SIG-M5 treated with dmso at 0.1 percent for 504 hours (cell line): ENCODE results near the gene YES1.
"Not testable (repeated sequence)": the region's sequence is repeated elsewhere in the genome, so short reads cannot be mapped to it uniquely, and the experiment has no call there.

ENCODE experiments used
- DNase-seq: peaks from one replicate; lab custom pipeline; 2025; ENCODE audit not compliant: unreplicated experiment; lab: John Stamatoyannopoulos, UW

YES1 gene

DNA sequence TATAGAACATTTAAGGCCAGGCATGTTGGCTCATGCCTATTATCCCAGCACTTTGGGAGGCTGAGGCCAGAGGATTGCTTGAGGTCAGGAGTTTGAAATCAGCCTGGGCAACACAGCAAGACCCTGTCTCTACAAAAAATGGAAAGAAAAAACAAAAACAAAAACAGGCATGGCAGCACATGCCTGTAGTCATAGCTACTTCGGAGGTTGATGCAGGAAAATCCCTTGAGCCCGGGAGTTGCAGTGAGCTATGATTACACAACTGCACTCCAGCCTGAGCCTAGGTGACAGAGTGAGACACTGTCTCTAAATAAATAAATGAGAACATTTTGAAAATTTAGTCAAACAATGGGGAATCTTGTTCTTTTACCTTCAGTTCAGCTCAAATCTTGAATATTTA is 12.1 kb upstream of the YES1 start:
- DNase-seq: no peak

DNA sequence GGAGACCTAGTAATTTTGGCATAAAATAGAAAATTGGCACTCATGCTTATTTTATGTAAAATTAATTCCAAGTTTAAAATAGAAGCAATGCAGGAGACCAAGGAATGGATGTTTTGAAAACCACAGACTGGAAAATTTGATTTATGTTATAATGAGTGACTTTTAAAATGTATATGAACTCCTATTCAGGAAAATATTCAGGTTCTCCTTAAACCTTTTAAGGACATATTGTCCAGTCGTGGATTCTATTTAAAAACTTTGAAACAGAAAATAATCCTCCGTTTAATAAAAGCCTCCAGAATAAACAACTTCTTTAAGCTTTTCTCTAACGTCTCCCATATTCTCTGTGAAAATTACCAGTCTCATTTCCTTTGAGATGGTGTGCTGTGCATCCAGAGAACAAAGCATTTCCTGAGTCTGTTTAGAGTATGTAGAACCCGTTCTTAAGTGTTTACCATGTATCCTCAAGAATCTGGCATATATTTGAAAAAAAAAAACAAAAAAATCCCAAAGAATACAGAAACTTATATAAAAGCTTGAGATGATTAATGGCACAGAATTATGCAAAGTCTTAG is 8.6 kb upstream of the YES1 start:
- no peak for DNase-seq

DNA sequence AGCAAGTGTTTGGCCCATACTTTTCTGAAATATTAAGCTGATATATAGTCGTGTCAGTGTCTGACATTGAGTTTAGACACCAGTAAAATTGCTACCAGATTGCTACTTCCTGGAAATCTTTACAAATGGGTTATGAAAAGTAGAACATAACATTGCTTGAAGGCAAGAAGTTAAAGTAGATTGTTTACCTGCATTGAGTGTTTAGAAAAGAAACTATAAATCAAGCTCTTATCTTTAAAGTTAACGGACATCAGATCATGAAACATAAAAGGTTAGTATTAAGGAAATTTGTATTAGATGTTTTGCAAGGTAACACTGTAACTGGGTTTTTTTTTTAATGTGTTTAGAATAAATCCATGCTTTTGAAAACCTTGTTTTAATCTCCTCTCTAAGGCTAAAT is 4.8 kb upstream of the YES1 start:
- DNase-seq: no peak

DNA sequence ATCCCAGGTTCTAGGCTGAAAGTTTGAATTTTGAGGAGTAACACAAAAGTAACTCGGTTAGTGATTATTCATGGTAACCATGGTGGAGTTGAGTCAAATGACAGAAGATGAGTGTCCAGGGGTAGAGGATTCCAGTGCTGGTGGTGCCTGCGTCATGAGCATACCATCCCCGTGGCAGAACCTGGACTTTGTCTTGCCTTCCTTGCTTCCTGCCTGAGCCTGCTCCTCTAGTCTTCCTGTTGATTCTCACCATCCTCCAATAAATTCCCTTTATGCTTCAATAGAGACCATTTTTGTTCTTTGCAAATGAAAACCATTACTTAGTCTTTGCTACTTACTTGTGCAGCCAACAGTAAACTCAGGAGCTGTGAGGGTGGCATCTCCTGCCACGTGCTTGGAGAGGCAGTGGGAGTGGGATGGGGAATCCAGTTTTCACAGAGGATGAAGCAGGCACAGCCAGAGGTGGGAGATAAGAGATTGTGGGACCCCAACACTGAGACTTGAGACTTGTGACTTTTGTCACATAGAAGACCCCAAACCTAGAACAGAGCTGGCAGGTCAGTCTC is 4.1 kb upstream of the YES1 start:
- no peak for DNase-seq

DNA sequence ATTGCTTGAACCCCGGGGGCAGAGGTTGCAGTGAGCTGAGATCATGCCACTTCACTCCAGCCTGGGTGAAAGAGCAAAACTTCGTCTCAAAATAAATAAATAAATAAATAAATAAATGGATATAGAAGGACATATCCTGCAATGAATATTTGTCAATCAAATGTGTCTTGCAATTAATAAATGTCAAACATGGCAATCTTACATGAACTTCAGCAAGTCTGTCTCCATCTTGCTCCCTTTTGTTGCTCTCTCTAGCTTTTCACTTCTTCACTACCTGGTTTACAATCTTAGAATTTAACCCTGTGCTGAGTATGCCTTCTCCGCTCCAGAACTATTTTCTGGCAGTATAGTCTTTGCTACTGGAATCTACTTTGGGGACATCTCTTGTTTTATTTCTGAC is 3.3 kb upstream of the YES1 start:
- no peak for DNase-seq

DNA sequence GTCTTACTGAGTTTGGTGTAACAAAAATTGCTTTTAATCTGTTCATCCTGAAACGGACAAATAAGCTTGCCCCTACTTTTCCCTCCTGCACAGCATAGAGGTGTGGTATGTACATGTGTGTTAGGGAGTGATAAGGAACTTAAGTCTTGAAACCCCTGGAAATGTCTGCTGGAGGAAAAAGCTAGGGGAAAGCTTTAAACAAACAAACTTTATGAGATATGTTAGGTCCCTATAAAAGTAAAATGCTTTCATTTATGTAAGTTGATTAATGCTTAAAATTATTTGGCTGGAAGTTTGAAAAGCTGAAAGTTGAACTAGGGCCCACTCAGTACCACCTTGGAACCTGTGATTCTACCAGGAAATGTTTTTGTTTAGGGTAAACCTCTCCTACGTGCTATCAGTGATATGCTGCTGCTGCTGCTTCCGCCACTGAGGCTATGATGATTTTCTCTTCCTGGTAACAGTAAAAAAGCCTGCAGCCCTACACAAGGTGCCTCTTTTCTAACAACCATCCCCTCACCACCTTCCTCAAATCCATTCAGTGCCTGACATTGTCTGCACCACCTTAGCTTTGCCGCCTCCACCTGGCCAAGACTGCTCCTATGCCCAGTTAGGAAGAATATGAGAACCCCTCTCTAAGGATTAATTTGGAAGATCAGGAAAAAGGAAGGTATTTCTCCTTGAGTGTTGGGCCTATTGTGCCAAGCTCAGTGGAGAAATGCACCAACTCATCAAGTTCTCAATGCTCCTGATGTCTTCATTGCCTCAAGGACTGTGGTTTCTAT is 2.5 kb upstream of the YES1 start:
- DNase-seq: no peak

DNA sequence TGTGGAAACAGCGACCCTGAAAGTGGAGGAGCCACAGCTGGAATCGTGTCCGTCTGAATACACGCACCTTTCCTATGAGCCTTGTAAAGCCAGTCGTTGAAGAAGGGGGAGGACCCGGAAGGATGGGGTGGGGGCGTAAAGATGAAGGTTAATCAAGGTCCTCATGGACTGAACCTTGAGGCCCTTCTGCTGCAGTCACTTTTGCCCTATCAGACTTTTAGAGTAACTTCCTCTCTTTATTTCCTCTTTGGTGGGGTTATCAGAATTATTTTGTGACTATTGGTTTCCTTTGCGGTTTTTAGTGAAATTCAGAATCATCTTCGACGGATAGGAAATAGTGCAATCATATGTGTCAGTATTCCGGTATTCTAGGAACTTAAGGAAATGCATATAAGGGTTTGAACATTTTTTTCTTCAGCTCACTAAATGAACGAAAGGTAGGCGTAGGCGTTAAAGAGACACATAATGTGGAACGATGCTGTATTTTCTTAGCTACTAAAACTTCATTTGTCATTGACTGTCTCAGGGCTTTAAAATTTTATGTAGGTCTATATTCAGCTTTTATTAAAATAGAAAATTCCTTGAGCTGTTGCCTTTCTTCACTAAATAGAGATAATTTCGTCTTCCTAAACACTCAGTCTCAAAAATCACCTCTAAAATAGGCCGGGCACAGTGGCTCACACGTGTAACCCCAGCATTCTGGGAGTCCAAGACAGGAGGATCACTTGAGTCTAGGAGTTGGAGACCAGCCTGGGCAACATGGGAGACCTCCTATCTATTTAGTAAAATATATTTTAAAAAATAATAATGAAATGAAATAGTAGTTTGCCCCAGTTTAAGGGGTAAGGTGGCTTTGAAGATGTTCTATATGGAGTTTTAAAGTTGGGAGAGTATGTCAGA is 1.4 kb upstream of the YES1 start:
- DNase-seq: peak; percentile 94

DNA sequence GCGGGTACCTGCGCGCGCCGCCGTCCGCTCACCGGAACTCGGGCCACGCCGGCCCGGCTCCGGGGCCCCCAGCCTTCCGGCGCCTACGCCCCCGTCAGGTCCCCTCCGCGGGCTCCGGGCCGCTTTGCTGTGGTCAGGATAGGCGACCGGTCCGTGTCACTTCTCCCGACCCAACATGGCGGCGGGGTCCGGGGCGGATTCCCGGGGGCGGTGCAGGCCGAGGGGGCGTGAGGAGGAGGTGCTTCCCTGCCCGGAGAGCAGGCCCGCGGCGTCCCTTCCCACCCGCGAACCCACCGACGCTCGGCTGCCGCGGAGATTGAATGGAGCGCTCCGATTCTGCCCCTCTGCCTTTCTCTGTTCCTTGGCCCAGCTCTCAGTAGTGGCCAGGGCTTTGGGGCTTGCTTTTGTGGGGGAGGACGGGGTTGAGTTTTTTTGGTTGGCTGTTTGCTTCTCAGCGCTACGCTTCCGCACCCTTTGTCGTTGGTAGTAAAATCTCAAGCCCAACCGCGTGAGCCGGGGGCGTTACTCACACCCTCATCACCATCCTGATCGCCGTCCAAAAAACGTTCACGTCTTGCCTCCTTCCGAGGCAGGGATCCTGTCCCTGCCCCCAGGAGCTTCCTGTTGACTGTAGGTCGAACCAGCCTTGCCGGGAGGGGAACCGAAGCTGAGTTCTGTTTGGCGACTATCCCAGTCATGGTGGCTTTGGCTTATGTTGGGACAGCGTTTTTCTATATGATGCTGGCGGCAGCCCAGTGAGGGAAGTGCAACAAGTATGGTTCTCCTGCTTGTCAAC is 532 bp upstream of the YES1 start:
- peak; percentile 84 for DNase-seq

DNA sequence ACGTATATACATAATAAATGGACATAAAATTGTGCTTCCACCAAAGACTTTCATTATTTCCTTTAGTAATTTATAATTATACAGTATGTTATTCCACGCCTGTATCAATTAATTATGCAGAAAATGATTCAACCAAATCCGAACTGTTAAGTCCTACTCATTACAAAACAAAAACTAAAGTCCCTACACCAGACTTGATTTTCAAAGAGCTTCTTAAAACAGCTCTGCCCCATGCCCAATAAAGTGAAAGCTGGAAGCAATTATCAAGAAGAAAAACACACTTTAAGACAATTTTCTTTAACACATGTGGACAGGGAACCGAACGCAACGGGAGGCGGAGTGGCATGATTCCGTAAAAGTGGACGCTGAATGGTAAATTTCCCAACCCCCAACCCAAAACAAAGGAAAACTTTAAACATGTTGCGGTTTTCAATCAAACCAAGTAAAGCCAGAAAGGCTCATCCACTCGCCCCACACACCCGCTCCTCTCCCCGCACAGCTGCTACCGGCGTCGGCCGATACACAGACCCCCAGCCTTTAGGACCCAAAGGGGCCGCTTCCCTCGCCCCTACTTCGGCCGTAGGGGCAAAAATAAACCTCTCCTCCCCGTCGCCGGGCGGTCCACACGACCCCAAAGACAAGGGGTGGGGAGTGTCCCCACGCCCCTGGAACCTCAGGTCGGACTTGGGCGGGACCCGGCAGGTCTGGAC is 705 bp downstream of the YES1 start:
- no peak for DNase-seq

DNA sequence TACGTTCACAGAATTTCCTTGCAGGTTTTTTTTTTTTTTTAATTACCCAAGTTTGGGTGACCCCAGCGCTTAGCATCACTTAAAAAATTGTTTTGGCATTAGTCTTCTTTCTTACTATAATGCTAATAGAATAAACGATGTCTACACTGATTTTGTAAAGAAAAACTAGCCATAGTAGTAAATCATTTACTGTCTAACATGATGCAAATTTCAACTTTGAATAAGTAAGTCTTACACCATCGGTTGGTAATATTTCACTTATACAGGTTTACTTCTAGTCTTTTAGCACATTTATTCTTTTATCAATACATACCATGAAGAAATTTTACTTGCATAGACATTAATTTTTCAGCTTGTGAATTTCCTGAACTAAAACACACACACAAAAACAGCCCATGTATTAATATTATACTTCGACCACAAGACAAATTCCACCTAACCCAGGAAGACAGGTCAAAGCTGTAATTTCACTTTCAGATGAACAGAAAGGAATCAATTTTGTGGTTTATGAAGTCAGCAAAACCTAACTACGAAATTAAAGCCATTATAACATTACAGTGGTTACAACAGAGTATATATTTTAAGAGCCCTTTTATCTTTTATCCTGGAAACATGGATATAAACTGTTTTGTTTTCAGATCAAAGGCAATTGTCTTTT is 1.9 kb downstream of the YES1 start:
- DNase-seq: no peak

DNA sequence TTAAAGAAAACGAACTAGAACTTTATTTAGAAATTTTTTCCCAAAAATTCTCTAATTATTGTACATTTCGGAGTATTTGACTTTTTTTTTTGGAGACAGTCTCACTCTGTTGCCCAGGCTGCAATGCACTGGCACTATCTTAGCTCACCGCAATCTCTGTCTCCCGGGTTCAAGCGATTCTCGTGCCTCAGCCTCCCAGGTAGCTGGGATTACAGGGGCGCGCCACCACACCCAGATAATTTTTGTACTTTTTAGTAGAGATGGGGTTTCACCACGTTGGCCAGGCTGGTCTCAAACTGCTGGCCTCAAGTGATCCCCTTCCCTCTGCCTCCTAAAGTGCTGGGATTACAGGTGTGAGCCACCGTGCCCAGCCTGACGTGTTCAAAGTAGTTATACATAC is 2.8 kb downstream of the YES1 start:
- DNase-seq: not testable (repeated sequence)

DNA sequence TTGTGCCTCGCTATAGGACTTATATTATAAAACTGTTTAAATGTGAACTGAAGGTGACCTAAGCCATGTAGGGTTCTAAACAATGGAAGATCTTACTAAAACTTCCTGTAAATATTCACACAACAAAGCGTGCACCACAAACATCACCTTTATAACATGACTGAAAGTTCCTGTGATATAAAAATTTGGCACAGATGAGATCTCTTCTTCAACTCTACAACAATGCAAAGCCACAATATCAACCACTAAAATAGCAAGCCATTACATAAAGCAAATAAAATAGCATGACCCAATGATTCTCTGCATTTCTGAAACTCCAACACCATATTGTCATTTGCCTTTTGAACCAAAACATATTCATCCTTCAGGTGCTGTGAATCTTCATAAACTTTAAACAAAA is 3.5 kb downstream of the YES1 start:
- DNase-seq: no peak

DNA sequence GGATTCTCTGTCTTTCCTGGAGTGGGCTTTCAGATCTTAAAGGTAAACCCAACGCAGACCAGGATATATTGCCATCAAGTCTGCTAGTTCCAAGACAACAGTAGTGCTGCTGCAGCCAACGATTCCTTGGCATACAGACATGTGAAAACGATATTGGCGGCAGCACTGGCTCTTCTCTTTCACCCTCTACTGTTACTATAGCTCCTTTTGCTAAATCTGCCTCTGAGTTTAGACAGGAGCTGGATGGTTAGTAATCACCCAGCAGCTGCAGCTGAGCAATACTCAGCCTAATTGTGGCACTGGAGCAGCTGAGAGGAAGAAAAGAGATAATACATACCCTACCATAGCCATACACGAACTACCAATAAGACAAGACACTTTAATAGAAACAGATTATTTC is 4.0 kb downstream of the YES1 start:
- DNase-seq: no peak

DNA sequence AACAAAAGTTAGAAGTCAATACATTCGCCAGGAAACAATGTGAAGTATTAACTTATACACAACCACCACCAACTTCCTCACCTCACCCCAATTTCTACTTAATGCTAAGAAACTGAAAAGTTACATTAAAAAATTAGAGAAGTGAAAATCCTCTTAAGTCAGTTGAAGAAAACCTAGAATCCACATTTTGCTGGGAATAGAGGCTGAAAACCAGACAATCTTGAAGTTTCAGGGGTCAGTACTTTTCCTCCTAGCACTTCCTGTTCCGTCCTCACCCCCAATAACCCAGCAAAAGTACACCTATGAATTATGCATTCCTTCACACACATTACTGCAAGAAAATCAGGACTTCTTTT is 6.3 kb downstream of the YES1 start:
- DNase-seq: no peak

DNA sequence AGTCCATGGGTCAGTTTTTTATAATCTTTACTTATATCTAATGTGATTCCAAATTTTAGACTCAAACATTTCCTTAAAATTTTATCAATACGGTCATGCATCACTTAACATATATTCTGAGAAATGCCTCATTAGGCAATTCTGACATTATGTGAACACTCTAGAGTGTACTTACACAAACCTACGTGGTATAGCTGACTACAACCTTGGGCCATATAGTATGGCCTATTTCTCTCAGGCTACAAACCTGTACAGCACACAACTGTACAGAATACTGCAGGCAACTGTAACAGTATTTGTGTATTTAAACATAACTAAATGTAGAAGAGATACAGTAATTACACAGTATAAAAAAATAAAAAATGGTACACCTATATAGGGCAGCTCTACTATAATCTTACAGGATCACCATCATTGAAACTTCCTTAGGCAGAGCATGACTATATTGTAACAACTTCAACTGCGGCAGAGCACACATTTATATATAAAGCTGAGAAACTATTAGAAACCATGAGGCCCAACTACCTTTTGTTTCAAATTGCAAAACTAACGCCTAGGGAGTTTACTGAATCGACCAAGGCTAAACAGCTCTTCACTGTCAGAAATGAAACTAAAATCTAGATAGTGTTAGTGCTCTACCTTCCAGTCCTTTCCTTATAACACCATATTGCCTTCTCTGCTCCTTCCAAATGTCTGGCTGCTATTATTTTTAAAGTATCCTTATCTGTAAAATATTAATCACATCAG is 6.9 kb downstream of the YES1 start:
- no peak for DNase-seq

DNA sequence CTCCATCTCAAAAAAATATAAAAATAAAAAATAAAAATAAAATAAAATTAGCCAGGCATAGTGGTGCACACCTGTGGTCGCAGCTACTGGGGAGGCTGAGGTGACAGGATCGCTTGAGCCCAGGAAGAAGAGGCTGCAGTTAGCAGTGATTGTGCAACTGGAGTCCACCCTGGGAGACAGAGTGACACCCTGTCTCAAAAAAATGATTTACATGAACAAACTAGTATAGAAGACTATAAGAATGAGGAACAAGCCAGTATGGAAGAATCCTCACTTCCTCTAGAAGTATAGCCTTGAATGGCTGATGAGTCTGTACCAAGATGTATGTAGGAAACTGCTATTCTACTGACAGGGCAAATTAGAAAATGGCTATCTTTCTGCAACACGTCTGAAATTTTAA is 10.9 kb downstream of the YES1 start:
- peak; percentile 92 for DNase-seq

DNA sequence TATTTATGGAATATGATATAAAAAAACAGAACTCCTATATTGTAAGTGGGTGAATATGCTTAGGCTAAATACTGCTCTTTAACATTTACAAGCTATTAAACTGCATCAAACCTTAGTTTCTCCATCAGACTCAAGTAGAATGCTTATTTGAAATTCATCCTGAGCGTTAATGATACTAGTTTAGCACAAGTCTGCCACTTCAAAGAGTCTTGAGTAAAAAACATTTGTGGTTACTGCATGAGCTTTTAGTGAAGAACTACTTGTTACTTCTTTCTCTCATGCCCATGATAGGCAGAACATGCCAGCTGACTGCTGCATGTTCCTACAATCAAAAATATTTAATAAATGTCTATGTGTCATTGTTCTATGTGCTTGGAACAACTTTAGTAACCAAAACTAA is 12.1 kb downstream of the YES1 start:
- DNase-seq: no peak

DNA sequence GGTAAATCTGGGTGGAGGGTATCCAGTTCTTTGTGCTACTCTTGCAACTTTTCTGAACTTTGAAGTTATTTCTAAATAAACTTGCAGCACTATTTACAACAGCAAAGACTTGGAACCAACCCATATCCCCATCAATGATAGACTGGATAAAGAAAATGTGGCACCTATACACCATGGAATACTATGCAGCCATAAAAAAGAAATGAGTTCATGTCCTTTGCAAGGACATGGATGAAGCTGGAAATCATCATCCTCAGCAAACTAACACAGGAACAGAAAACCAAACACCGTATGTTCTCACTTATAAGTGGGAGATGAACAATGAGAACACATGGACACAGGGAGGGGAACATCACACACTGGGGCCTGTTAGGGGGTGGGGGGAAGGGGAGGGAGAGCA is 16.7 kb downstream of the YES1 start:
- not testable (repeated sequence) for DNase-seq

DNA sequence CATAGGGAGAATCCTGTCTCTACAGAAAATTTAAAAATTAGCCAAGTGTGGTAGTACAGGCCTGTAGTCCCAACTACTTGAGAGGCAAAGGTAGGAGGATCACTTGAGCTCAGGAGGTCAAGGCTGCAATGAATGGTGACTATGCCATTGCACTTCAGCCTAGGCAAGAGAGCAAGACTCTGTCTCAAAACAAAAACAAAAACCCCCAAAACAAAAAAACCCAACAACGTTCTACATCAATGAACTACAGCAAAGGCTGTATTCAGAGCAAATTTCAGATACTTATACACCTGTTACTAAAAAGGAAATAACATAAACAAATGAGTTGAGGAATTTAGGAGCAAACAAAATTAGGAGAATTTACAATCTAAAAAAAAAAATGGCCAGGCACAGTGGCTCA is 22.6 kb downstream of the YES1 start:
- no peak for DNase-seq
